Activated CD4-positive, alpha-beta T cell treated with anti-CD3 and anti-CD28 coated beads for 4 hours (primary cell): ENCODE data around the gene ARFGAP1.

ENCODE experiments used
- DNase-seq, 2 donors: peaks; one replicate each; pipeline ENCODE4 v3.0.0-alpha.2; 2020

The ARFGAP1 gene

DNA sequence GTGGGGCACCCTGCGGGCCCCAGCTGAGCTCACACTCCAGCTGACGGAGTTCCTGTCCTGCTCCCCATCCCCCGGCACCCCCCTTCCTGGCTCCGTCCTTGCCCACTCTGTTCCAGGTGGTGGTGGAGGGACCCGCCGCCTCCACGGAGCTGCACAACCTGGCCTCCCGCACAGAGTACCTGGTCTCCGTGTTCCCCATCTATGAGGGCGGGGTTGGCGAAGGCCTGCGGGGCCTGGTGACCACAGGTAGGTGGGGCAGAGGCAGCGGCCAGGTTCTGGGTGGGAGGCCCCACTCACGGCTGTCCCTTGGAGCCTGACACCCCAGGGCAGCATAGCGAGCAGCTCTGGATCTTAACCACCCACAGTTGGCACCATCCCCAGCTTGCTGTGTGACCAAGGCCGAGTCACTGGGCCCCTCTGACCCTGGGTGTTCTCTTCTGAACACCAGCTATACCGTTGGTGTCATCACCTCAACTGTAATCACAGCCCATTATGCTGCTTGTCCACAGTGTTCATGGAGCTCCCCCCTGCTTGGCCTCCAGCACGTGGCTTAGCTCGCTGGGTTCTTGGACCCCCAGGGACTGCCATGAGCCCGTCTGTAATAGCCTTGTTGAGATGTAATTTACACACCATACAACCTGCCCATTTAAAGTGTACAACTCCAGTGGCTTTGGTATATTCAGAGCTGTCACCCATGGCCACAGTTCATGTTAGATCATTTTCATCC lies 37.8 kb downstream of the ARFGAP1 start:
- DNase-seq, result no peak

DNA sequence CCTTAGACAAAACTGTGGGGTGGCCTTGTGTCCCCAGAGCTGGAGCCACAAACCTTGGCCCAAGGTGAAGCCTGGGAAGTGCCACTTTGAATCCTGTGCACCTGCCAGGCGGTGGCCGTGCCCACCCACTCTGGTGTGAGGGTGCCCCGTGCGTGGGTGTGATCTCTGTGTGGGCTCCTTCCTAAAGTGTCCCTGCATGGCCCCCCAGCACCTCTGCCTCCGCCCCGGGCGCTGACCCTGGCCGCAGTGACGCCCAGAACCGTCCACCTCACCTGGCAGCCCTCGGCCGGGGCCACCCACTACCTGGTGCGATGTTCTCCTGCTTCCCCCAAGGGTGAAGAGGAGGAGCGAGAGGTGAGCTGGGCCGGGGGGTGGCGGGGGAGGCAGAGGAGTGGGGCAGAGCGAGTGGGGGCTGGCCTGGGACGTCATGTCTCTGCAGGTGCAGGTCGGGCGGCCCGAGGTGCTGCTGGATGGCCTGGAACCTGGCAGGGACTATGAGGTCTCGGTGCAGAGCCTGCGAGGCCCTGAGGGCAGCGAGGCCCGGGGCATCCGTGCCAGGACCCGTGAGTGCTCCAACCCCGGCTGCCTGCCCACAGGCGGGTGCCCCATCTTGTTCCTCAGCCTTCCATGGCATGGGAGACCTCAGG lies 38.7 kb downstream of the ARFGAP1 start:
- DNase-seq, result no peak

DNA sequence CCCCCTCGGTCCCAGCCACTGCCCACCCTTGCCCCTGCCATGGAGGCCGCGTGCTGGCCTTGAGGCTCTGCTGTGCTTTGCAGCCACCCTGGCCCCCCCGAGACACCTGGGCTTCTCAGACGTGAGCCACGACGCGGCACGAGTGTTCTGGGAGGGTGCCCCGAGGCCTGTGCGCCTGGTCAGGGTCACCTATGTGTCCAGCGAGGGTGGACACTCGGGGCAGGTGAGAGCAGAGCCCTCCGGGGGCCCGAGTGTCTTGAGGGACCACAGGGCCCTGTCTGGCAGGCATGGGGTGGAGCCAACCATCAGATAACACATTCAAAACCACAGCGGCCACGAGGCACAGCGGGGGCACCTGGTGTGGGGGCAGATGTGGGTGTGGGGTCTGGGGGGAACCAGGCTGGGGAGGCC lies 39.2 kb downstream of the ARFGAP1 start:
- DNase-seq, result no peak

DNA sequence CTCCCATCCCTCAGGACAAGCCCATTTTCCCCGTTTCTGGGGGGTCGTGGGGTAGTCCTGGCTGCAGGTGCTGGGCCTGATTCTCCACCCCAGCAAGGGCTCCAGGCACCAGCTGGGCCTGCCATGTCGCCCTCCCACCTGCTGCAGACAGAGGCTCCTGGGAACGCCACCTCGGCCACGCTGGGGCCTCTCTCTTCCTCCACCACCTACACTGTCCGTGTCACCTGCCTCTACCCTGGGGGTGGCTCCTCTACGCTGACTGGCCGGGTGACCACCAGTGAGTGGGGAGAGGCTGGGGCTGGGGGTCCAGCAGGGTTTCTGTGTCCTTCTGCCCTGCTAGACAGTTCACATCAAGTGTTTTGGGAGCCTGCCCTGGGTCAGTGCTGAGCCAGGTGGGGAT lies 39.7 kb downstream of the ARFGAP1 start:
- no peak for DNase-seq

DNA sequence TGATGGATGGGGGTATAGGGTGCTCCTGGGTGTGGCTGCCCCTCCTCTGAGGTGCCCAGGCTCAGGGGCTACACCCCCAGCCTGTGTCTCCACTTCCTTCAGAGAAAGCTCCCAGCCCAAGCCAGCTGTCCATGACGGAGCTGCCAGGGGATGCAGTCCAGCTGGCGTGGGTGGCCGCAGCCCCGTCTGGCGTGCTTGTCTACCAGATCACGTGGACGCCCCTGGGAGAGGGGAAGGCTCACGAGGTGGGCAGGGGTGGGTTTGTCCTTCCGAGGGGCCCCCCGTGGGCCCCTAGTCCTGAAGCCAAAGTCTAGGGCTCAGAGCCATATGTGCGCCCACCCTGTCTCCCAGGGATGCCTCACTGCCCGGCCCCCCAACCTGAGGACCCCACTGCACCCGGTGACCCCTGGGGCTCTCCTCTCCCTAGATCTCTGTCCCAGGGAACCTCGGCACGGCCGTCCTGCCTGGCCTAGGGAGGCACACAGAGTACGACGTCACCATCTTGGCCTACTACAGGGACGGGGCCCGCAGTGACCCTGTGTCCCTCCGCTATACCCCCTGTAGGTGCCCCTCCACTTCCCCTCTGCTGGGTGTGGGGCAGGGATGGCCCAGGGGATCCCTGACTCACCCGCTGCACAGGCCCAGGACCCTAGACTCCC lies 40.2 kb downstream of the ARFGAP1 start:
- no peak for DNase-seq

DNA sequence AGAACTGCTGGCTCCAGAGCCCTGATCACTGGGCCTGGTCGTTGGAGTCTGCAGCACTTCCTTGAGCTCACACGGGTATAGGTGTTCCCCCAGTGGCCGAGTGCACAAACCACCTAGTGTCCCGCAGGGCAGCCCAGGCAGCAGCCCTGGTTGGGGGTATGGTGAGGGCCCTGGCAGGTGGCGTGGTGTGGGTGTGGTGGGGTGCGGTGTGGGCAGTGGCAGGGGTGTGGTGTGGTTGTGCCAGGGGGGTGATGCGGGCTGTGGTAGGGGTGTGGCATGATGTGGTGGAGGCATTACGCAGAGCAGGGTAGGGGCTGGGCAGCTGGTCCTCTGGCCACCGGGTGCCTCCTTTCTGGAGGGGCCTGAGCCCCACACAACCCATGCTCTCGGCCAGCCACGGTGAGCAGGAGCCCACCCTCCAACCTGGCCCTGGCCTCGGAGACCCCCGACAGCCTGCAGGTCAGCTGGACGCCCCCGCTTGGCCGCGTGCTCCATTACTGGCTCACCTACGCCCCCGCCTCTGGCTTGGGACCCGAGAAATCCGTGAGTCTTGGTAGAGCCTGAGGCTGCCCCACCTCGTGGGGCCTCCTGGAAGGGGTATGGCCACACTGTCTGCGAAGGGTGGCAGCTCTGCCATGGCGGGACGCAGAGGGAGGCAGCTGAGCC lies 40.9 kb downstream of the ARFGAP1 start:
- DNase-seq, result no peak

DNA sequence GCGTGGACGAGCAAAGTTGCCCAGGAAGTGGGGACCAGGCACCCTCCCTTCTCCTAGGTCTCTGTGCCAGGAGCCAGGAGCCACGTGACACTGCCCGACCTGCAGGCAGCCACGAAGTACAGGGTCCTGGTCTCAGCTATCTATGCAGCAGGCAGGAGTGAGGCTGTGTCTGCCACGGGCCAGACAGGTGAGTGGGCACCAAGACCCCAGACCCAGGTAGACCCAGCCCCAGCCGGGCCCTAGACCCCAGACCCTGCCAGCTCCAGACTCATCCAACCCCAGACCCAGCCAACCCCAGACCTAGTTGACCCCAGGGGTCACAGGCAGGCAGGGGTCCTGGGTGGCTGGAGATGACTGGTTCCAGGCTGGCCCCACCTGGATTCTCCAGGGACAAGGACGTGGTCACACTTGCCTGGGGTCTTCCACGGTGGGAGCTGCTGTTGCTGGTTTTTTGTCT lies 41.4 kb downstream of the ARFGAP1 start:
- DNase-seq, result no peak

DNA sequence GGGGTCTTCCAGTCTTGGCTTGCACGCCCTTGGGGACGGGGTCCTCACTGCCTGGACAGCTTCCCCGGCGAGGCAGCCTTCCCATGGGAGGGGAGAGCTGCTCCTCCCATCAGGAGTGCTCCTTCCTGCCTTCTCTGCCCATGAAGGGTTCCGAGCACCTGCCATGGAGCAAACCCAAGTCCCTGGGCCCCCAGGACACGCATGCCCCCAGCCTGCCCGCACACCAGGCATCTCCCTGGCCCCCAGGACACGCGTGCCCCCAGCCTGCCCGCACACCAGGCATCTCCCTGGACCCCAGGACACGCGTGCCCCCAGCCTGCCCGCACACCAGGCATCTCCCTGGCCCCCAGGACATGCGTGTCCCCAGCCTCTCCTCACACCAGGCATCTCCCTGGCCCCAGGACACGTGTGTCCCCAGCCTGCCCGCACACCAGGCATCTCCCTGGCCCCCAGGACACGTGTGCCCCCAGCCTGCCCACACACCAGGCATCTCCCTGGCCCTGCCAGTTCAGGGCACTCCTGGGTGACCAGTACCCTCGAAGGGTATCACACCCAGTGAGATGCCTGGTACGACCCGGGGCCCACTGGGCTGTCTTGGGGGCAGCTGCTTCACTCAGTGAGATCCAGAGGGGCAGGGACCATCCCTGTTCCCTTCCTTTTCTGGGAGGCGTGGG lies 42.1 kb downstream of the ARFGAP1 start:
- DNase-seq, result no peak

DNA sequence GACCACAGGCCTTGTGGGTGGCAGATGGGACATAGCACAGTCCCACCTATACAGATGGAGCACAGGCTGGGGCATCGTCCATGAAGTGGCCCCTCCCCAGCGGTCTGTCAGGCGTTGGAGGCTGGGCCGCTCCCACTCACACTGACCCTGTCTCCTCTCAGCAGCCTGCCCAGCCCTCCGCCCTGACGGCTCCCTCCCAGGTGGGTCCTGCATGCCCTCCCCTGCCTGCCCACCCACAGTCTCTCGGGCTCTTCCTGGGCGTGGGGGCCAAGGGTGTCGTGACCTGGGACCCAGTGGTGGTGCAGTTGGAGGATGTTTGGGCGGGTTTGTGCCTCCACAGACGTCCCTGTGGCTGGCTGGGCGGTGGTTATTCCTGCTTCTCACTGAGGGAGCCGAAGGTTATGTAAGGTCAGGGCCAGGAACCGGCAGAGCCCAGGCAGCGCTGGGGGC lies 42.7 kb downstream of the ARFGAP1 start:
- DNase-seq, result no peak

DNA sequence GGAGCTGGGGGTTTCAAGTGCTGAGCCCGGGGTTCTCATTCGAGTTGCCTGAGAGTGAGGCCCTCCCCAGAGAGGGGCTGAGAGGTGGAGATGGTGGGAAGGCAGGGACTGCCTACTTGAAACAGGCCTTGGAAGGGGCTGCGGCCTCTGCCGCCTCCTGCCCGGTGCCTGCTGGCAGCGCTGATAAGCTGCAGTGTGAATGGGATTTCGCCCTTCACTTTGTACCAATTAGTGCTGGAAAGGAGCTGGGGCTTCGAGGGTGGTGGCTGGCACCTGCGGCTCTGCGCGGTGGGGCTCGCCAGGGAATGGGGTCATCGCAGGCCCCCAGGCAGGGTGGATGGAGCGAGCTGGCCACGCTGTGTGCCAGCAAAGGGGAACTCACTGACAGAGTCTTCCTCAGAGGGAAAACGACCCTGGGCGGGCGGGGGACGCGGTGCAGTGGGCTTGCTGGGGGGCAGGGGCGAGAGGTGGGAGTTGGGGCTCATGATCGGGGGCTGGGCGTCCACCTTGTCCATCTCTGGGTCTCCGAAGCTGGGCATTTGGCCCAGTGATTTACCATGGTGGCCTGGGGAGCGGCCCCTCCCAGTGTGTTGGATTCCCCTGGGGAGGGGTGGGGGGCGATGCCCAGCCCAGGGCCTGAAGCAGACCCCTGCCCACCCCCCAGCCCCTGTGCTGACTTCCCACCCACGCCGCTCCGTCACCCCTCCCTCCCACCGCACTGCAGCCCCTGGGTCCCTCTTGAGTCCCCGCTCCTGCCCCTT lies 43.3 kb downstream of the ARFGAP1 start:
- no peak for DNase-seq

DNA sequence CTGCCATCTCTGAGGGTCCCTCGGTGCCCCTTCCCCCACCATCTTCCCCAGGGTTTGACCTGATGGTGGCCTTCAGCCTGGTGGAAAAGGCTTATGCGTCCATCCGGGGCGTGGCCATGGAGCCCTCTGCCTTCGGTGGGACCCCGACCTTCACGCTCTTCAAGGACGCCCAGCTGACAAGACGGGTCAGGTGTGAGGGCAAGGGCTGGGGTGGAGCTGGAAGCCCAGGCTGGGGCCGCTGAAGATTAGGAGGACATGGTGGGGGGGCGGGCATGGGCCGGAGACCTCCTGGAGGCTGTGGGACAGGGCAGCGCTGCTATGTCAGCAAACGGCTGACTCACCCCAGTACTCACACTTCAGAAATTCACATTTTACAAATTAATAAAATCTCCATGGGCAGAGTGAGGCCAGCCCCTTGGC lies 43.9 kb downstream of the ARFGAP1 start:
- no peak for DNase-seq

DNA sequence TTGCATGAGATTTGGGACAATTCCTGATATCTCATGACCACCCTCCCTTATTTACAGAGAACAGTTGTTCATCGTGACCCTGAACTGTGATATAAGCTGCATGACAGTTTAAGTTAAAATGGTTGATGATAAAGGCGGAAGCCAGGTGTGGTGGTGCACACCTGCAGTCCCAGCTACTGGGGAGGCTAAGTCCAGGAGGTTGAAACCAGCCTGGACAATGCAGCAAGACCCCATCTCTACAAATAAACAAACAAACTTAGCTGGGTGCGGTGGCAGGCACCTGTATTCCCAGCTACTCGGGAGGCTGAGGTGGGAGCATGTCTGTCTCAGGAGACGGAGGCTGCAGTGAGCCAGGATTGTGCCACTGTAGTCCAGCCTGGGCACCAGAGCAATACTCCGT lies 44.4 kb downstream of the ARFGAP1 start:
- DNase-seq, result no peak

DNA sequence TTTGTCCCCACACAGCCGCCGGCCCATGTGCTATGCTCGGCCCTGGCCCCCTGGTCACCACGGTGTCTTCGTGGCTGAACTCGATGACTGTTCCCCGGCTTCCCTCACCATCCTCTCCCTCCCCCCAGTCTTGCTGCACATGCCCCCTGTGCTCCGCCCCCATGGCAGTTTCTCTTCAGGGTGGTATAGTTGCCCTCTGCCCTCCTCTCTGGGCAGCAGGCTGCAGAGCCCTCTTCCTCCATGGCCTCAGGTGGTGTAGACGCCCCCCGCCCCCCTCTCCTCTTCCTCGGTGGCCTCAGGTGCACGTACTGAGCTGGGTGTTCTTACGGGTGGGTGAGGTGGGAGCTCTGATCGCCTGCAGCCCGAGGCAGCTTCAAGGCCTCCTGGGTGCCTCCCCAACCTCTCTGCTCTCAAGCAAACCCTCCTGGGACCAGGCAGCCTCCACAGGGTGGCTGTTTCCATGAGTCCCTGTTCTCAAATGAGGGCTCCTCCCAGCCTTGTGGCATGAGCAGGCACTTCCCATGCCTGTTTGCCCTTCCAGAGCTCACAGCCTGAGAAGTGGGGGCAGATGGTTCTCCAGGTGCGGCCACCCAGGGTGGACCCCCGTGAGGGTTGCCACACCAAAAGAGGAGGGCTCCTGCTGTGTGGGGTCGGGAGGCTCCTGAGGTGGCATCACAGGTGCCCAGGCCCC lies 45.1 kb downstream of the ARFGAP1 start:
- no peak for DNase-seq

DNA sequence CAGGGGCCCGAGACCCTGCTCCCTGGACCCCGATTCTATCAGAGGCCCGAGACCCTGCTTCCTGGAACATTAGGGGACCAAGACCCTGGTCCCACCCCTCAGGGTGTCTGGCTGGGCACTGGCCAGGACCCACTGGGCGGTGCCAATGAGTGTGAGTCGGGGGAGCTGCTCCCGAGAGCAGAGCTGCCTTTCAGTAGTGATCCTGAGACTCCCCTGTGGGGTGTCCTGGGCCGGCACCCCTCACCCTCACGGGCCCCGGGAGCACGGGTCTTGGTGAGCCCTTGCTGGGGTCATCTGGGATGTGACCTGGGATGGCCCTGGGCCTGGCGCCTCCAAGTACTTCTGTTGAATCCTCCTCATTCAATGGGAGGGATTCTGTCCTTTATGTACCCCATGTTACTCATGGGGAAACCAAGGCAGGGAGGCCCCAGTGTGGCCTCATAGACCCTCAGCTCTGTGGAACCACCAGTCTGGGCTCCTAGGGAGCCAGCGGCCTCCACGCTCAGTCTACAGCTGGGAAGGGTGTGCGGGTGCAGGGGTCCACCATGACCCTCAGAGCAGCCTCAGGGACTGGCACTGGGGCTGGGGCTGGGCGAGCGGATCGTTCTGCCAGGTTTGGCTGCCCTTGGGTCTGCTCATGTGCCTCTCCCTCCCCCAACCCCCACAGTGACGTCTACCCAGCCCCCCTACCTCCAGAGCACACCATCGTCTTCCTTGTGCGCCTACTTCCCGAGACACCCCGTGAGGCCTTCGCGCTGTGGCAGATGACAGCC lies 46.0 kb downstream of the ARFGAP1 start:
- no peak for DNase-seq

DNA sequence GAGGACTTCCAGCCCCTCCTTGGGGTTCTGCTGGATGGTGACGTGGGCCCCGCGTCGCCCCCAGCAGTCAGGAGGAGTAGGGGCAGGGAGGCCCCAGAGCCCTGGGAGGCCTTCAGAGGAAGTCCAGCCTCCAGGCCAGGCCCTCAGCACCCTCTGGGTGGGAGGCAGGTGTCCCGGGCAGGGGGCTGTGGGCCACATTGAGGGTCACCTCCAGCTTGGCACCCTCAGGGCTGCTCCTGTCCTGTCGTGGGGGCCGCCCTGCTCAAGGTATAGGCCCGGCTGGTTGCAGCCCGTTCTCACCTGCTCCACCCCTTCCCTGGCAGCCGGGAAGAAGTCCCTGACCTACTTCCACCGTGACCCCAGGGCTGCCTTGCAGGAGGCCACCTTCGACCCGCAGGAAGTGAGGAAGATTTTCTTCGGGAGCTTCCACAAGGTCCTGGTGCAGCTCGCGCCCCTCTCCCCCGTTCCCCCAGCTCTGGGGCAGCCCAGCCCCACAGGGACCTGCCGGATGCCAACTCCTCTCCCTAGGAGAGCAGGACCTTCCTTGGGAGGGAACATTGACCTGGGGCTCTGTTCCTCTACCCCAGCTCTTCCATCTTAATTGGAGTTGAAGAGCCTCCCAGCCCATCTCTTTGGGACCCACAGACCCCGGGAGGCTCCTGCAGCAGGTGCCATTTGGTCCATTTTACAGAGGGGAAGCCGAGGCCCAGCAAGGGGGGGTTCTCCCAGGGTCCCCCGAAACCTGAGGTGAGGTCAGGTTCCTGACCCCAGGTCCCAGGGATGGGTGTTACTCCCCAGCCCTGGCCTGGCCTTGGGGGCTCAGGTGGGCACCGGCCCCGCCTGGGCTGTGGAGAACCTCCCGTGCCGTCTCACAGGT lies 46.8 kb downstream of the ARFGAP1 start:
- no peak for DNase-seq

DNA sequence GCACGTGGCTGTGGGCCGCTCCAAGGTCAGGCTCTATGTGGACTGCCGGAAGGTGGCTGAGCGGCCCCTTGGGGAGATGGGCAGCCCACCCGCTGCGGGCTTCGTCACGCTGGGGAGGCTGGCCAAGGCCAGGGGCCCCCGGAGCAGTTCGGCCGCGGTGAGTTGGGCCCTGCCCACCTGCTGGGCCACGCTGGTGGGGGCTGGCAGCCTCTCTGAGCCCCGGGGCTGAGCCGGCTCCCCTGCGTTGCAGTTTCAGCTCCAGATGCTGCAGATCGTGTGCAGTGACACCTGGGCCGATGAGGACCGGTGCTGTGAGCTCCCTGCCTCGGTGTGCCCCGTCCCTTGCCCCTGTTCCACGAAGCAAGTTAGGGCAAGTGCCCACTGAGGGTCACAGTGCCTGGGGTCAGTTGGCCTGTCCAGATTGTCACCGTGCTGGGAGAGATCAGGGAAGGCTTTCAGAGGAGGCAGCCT lies 47.5 kb downstream of the ARFGAP1 start:
- DNase-seq, result no peak

DNA sequence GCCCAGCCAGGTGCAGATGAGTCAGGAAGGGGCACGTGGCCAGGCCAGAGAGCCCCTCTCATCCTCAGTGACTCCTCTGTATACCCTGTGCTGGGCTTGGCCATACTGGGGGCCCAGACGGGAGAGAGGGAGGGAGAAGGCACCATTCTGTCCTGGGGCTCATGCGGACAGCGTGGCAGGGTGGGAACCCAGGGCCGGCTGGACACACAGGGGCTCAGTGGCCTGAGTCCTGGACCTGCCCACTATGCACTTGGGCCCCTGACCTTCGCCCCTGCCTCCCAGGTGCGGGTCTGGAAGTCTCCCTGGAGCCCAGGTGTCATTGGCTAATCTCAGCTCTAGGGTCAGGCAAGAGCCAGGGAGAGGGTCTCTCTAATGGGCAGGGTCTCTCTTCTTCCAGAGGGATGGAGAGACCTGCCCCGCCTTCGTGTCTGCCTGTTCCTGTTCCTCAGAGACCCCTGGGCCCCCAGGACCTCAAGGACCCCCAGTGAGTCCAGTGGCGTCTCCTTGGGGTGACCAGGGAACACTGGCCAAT lies 48.1 kb downstream of the ARFGAP1 start:
- no peak for DNase-seq

DNA sequence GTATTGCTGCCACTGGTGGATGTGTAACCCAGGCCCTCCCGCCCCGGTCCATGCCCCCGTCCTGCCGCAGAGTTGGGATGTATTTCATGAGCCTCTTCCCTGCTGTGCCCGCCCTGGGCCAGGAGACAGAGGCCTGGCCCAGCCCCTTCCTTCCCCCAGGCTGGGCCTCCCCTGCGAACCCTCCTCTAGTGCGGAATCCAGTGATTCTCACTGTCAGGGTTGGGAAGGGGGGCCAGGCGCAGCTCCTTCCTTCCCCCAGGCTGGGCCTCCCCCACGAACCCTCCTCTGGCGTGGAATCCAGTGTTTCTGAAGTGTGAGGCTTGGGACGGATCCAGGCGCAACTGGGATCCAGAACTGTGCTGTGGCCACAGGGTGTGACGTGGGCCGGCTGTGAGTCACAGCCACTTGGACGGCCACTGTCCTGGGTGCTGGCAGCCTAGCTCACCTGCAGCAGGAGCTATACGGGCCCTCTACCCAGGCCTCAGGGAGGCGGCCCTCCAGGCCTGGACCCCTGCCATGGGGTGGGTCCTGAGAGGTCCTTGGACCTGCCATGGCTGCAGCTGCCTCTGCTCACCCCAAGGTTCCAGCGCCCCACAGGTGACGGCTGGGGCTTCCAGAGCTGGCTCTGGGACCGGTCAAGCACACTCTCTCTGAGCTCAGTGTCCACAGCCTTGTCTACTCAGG lies 48.7 kb downstream of the ARFGAP1 start:
- no peak for DNase-seq
